OCI-LY3 (cell line): ENCODE data around the gene LECT2.
A peak's percentile ranks its signal among the peaks of the same experiment; 100 is the strongest.

Experiments
- H2AFZ ChIP-seq: fragments of 200-600, 300-600 bp; shearing (Covaris generic); 2 replicates; pipeline ENCODE4 v1.6.0; 2014; ENCODE audit warnings: antibody characterized with exemption, low read depth, low read length
- H3K27ac ChIP-seq: fragments of 200-600, 300-600 bp; sonication (generic); 2 replicates; pipeline ENCODE4 v1.5.1; 2014; ENCODE audit warnings: mild to moderate bottlenecking, low read length, moderate library complexity, mixed read lengths
- H3K27me3 ChIP-seq: fragments of 200-600, 300-600 bp; sonication (generic); 2 replicates; pipeline ENCODE4 v1.6.1; 2014; ENCODE audit warnings: low read depth, low read length, mixed read lengths
- H3K36me3 ChIP-seq: fragments of 200-600, 300-600 bp; sonication (generic); replicated peaks from 2 replicates; pipeline ENCODE3; 2014; ENCODE audit warnings: low read depth, low read length, mixed read lengths
- H3K4me1 ChIP-seq: fragments of 300-600, 200-600 bp; sonication (generic); 2 replicates; pipeline ENCODE4 v1.6.1; 2014; ENCODE audit warnings: low read length, mixed read lengths
- H3K4me2 ChIP-seq: fragments of 200-600, 300-600 bp; sonication (generic); 2 replicates; pipeline ENCODE4 v1.6.1; 2014; ENCODE audit warnings: low read length, mixed read lengths
- H3K4me3 ChIP-seq: fragments of 300-600, 200-600 bp; sonication (generic); 2 replicates; pipeline ENCODE4 v1.5.1; 2014; ENCODE audit warnings: antibody characterized with exemption, mild to moderate bottlenecking, low read length, moderate library complexity
- H3K79me2 ChIP-seq: fragments of 300-600, 200-600 bp; shearing (Covaris generic); 2 replicates; pipeline ENCODE4 v1.6.1; 2014; ENCODE audit warnings: mild to moderate bottlenecking, low read length, mixed read lengths
- H3K9ac ChIP-seq: fragments of 300-600, 200-600 bp; shearing (Covaris generic); 2 replicates; pipeline ENCODE4 v1.6.0; 2014; ENCODE audit warnings: mild to moderate bottlenecking, low read length, moderate library complexity
- H3K9me3 ChIP-seq: fragments of 200-600, 300-600 bp; shearing (Covaris generic); 2 replicates; pipeline ENCODE4 v1.6.1; 2014; ENCODE audit warnings: low read length, mixed read lengths; ENCODE audit not compliant: insufficient read depth
- H4K20me1 ChIP-seq: fragments of 200-600, 300-600 bp; sonication (generic); 2 replicates; pipeline ENCODE4 v1.6.1; 2016; ENCODE audit warnings: low read length, mixed read lengths; ENCODE audit not compliant: insufficient read depth
- CTCF ChIP-seq: fragments of 200-600, 300-600 bp; sonication (generic); IDR thresholded peaks from 2 replicates; pipeline ENCODE4 v1.5.1; 2014; ENCODE audit warnings: antibody characterized with exemption, low read length, low read depth
- EZH2phosphoT487 ChIP-seq: fragments of 200-600 bp; shearing (Covaris generic); IDR thresholded peaks from 2 replicates; pipeline ENCODE4 v1.6.1; 2018; ENCODE audit warnings: antibody characterized with exemption, mixed run types, low read depth

Gene LECT2

GRCh38 chr5:135991429-135991828 lies 36.6 kb upstream of the LECT2 start:
- no peak overlapping the region for H3K4me2 ChIP-seq
- no peak overlapping the region for H3K4me3 ChIP-seq
- no peak overlapping the region for H2AFZ ChIP-seq
- no peaks in the 10 kb centered on the region for H3K79me2 ChIP-seq
- no peak overlapping the region for H3K9ac ChIP-seq
- TF ChIP-seq EZH2phosphoT487 (no peak), CTCF (no peak)
- H4K20me1 ChIP-seq, result no peaks in the 10 kb centered on the region
- peaks cover 14% of the 10 kb centered on the region; the same call in 1 of the 2 replicates for H3K27me3 ChIP-seq
- H3K27ac ChIP-seq, result no peak overlapping the region
- no peaks in the 10 kb centered on the region for H3K36me3 ChIP-seq
- H3K4me1 ChIP-seq, result no peaks in the 10 kb centered on the region
- no peaks in the 10 kb centered on the region for H3K9me3 ChIP-seq

DNA sequence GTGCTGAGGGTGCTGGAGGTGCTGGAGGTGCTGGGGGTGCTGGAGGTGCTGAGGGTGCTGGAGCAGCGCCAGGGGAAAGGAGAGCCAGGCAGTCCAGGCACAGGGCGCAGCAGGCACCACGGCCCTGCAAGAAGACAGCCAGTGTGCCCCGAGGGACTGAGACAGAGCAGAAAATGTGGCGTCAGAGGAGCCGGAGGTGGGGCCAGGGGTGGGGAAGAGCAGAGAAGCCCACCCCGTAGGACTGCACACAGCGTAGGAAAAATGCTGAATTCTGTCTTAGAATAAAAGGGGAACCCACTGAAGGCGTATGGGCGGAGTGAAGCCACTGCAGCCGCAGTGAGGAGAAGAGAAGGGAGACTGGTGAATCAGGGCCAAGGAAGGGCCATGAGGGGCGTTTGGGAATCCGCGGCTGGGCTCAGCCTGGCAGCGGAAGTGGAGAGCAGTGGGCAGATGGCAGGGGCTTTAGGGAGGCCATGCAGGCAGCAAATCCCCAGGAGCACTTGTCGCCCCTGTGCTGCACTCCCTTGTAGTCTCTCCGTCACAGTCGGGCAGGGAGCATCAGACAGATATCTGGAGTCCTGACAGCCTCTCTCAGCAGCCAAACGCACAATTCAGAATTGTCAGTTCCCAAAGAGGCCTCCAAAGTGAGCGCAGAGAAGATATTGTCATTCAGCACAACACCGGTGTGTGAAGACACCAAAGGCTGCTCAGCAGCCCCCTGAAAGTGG lies 35.9 kb upstream of the LECT2 start:
- H3K27me3 ChIP-seq, result peaks cover 19% of the 10 kb centered on the region; the same call in 1 of the 2 replicates
- no peaks in the 10 kb centered on the region for H3K79me2 ChIP-seq
- no peak overlapping the region for H3K4me2 ChIP-seq
- H3K36me3 ChIP-seq, result no peaks in the 10 kb centered on the region
- no peaks in the 10 kb centered on the region for H3K9me3 ChIP-seq
- H4K20me1 ChIP-seq, result no peaks in the 10 kb centered on the region
- no peak overlapping the region for H3K9ac ChIP-seq
- H3K4me1 ChIP-seq, result no peaks in the 10 kb centered on the region
- H3K27ac ChIP-seq, result no peak overlapping the region
- TF ChIP-seq CTCF (no peak), EZH2phosphoT487 (no peak)
- no peak overlapping the region for H3K4me3 ChIP-seq
- H2AFZ ChIP-seq, result no peak overlapping the region

DNA sequence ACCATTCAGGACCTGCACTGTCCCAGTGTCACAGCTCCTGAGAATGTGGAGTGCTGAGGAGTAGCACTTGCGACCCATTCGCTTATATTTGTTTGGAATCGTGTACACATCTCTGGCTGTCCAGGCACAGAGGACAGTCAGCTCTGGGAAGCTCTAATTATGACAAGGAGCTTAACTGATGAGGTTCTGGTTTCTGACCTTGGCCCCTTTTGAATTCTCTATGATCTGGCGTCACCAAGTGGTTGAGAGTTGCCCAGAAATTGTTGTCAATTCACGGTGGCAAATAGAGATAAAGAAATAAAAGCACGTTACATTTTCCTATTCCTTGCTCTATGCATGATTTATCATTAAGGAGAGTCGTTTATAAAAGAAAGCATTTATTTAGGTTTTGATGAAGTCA lies 34.9 kb upstream of the LECT2 start:
- H2AFZ ChIP-seq, result no peak overlapping the region
- H3K27me3 ChIP-seq, result peaks cover 20% of the 10 kb centered on the region
- no peaks in the 10 kb centered on the region for H3K9me3 ChIP-seq
- no peaks in the 10 kb centered on the region for H3K79me2 ChIP-seq
- H3K4me1 ChIP-seq, result no peaks in the 10 kb centered on the region
- H3K27ac ChIP-seq, result no peak overlapping the region
- H3K36me3 ChIP-seq, result no peaks in the 10 kb centered on the region
- H3K9ac ChIP-seq, result no peak overlapping the region
- no peak overlapping the region for H3K4me2 ChIP-seq
- no peak overlapping the region for H3K4me3 ChIP-seq
- H4K20me1 ChIP-seq, result no peaks in the 10 kb centered on the region
- no peak for TF ChIP-seq EZH2phosphoT487
- TF ChIP-seq CTCF, result 0 out of 2 replicates have a peak, but pooled peaks have one; percentile 6

DNA sequence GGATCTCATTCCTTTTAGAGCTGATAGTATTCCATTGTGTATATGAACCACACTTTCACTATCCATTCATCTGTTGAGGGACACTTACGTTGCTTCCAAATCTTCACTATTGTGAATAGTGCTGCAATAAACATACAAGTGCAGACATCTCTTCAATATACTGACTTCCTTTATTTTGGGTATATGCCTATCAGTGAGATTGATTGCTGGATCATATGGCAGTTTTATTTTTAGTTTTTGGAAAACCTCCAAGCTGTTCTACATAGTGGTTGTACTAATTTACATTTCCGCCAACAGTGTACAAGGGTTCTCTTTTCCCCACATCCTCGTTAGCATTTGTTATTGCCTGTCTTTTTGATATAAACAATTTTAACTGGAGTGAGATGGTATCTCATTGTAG lies 33.8 kb upstream of the LECT2 start:
- H3K36me3 ChIP-seq, result no peaks in the 10 kb centered on the region
- H3K4me1 ChIP-seq, result no peaks in the 10 kb centered on the region
- no peaks in the 10 kb centered on the region for H4K20me1 ChIP-seq
- H3K79me2 ChIP-seq, result no peaks in the 10 kb centered on the region
- H3K9ac ChIP-seq, result no peak overlapping the region
- H3K4me2 ChIP-seq, result no peak overlapping the region
- H3K27me3 ChIP-seq, result peaks cover 19% of the 10 kb centered on the region
- no peak overlapping the region for H3K27ac ChIP-seq
- no peak overlapping the region for H3K4me3 ChIP-seq
- no peak overlapping the region for H2AFZ ChIP-seq
- TF ChIP-seq CTCF (no peak), EZH2phosphoT487 (no peak)
- no peaks in the 10 kb centered on the region for H3K9me3 ChIP-seq
